Measurements from ENCODE around the gene LDAH. TPM values are rescaled to one million over a fixed set of nuclear protein-coding genes. Genes with fewer than 3 reads are reported as not detected.
A peak's percentile ranks its signal among the peaks of the same experiment; 100 is the strongest.

Gene LDAH
- total and polyA plus RNA-seq, 2 donors (not counting 1 experiment from before 2014, with no cell fraction given): 9.0 to 31.3 TPM

DNA sequence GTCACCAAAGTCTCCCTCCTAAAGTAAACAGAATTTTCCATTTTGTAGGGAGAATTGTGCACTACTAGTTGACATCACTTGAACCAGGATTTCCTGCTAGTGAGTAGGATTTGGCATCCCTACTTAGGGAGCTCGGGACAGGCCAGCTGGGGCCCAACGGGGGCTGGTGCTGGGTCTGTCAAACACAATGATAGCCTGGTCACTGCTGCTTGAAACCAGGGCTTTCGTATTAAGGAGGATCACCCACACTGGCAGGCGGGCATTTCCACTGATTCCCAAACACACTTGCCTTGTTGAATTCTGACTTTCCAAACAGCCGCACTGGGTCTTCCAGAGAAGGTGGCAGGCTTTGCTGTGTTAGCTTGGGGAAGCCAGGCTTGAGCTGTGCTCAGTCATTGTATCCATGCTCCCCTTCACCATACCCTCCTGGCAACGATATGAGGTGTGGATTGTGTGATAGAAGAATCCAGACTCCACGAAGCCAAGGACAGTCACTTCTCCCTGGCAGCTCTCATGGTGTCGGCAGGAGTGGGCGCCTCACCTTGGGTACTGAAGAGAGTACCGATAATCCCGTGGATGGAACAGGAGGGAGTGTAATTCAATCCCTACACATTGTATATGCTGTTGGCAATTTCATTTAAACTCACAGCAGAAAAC is 148.5 kb downstream of the LDAH start:
- DNase-seq: no peak
- intact Hi-C loops (cut with micrococcal nuclease): no loop called here
- no peaks in the 10 kb centered on the region for H3K27me3 Mint-ChIP-seq
- H3K27ac Mint-ChIP-seq: peak overlapping the region; percentile 98
- Histone ChIP-seq H3K4me3 (ENCODE audit: control extremely low read depth in 1 of 5, extremely low read depth in 1 of 5, insufficient read depth in 1 of 5, low read depth in 2 of 5, low read length in 4 of 5) (no peak overlapping the region), H2AFZ (ENCODE audit: insufficient read depth, low read depth, low read length, poor library complexity, severe bottlenecking) (no peak overlapping the region), H3K9me3 (ENCODE audit: control extremely low read depth in 1 of 3, control insufficient read depth in 2 of 3, insufficient read depth in 1 of 3, low read length in 2 of 3) (peaks cover 0 to 13% (median 0%) of the 10 kb centered on the region in 3 donors), H3K4me2 (replicated peaks; ENCODE audit: low read depth, low read length, poor library complexity, severe bottlenecking) (peak overlapping the region; percentile 53), H3K36me3 (replicated peaks in 1 of 2; ENCODE audit: control extremely low read depth in 1 of 2, control insufficient read depth in 1 of 2, extremely low read depth in 1 of 2, insufficient read depth in 2 of 2, low read length in 1 of 2) (peaks cover 0 to 13% of the 10 kb centered on the region in 2 experiments), H3K4me1 (ENCODE audit: control insufficient read depth in 2 of 2, insufficient read depth in 2 of 2, low read length in 2 of 2) (peaks cover 36 to 90% of the 10 kb centered on the region in 2 donors), H4K20me1 (ENCODE audit: control insufficient read depth, insufficient read depth, low read length, poor library complexity, severe bottlenecking) (no peaks in the 10 kb centered on the region), H3K27ac (ENCODE audit: low read length in 2 of 2) (peak overlapping the region; percentile 24 to 60), H3K79me2 (ENCODE audit: control insufficient read depth, insufficient read depth, low read length) (no peaks in the 10 kb centered on the region), H3K9ac (ENCODE audit: low read length) (no peak overlapping the region), H3K27me3 (replicated peaks in 1 of 4; ENCODE audit: control extremely low read depth in 1 of 4, control insufficient read depth in 3 of 4, insufficient read depth in 4 of 4, low read length in 3 of 4) (peaks cover 0 to 25% (median 9%) of the 10 kb centered on the region in 4 experiments)
- WGBS (ENCODE audit: insufficient coverage): 85% methylated on average over 5 of the region's 11 CpGs
- POLR2A ChIA-PET: no interaction called here
- H3K4me3 Mint-ChIP-seq: no peak overlapping the region
- no peak for TF ChIP-seq EZH2 (IDR thresholded peaks at IDR 0.05; ENCODE audit: borderline replicate concordance, insufficient read depth, low read depth, low read length, poor library complexity, severe bottlenecking)
- TF ChIP-seq, protein P1, sequence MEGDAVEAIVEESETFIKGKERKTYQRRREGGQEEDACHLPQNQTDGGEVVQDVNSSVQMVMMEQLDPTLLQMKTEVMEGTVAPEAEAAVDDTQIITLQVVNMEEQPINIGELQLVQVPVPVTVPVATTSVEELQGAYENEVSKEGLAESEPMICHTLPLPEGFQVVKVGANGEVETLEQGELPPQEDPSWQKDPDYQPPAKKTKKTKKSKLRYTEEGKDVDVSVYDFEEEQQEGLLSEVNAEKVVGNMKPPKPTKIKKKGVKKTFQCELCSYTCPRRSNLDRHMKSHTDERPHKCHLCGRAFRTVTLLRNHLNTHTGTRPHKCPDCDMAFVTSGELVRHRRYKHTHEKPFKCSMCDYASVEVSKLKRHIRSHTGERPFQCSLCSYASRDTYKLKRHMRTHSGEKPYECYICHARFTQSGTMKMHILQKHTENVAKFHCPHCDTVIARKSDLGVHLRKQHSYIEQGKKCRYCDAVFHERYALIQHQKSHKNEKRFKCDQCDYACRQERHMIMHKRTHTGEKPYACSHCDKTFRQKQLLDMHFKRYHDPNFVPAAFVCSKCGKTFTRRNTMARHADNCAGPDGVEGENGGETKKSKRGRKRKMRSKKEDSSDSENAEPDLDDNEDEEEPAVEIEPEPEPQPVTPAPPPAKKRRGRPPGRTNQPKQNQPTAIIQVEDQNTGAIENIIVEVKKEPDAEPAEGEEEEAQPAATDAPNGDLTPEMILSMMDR (IDR thresholded peaks at IDR 0.05): no peak
- H3K4me1 Mint-ChIP-seq: peaks cover 59% of the 10 kb centered on the region
- CTCF ChIA-PET: interaction anchor here (0.9 to 8.8 kb wide), 5 partner anchors 8 to 288 kb away, joined by 3 to 160 read pairs (median 46); partner anchors contain the start of gene GDF7
- ATAC-seq (ENCODE audit: low read depth): no peak
- no peaks in the 10 kb centered on the region for H3K9me3 Mint-ChIP-seq (ENCODE audit: insufficient read depth)

DNA sequence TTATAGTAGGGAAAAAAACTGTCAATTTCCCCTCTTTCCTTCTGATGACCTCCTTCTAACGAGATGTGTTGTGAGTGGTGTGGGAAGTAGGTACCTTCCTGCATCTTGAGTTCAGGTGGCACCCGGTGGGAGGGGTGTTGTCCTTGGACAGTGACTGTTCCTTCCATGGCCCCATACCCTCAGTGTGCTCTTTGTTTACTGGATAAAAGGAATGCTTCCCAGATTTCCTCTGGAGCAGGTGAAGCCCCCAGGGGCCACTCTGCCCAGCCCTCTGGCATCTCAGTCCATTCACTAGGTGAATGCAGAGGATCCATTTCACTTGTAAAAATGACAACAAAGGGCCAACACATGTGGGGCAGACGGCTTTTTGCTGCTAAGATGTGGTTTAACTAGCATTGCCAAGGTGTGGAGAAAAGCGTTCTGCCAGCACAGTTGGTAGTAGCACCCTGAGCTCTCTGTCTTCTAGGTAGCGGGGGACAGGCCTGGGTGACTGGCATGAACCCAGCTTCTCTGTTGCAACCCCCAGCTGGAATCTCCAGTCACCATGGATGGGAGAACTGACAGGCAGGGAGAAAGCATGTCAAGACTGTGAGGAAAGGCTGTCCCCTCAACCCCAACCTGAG is 149.1 kb downstream of the LDAH start:
- Histone ChIP-seq H3K4me3 (ENCODE audit: control extremely low read depth in 1 of 5, extremely low read depth in 1 of 5, insufficient read depth in 1 of 5, low read depth in 2 of 5, low read length in 4 of 5) (no peak overlapping the region), H4K20me1 (ENCODE audit: control insufficient read depth, insufficient read depth, low read length, poor library complexity, severe bottlenecking) (no peaks in the 10 kb centered on the region), H3K27ac (ENCODE audit: low read length in 2 of 2) (peak overlapping the region; percentile 24 to 33), H3K27me3 (replicated peaks in 1 of 4; ENCODE audit: control extremely low read depth in 1 of 4, control insufficient read depth in 3 of 4, insufficient read depth in 4 of 4, low read length in 3 of 4) (peaks cover 0 to 32% (median 12%) of the 10 kb centered on the region in 4 experiments), H3K4me1 (ENCODE audit: control insufficient read depth in 2 of 2, insufficient read depth in 2 of 2, low read length in 2 of 2) (peaks cover 41 to 91% of the 10 kb centered on the region in 2 donors), H3K4me2 (replicated peaks; ENCODE audit: low read depth, low read length, poor library complexity, severe bottlenecking) (no peak overlapping the region), H2AFZ (ENCODE audit: insufficient read depth, low read depth, low read length, poor library complexity, severe bottlenecking) (no peak overlapping the region), H3K36me3 (replicated peaks in 1 of 2; ENCODE audit: control extremely low read depth in 1 of 2, control insufficient read depth in 1 of 2, extremely low read depth in 1 of 2, insufficient read depth in 2 of 2, low read length in 1 of 2) (peaks cover 0 to 11% of the 10 kb centered on the region in 2 experiments), H3K9ac (ENCODE audit: low read length) (no peak overlapping the region), H3K79me2 (ENCODE audit: control insufficient read depth, insufficient read depth, low read length) (no peaks in the 10 kb centered on the region), H3K9me3 (ENCODE audit: control extremely low read depth in 1 of 3, control insufficient read depth in 2 of 3, insufficient read depth in 1 of 3, low read length in 2 of 3) (peaks cover 0 to 16% (median 0%) of the 10 kb centered on the region in 3 donors)
- TF ChIP-seq, protein P1 (IDR thresholded peaks at IDR 0.05): no peak
- TF ChIP-seq EZH2 (IDR thresholded peaks at IDR 0.05; ENCODE audit: borderline replicate concordance, insufficient read depth, low read depth, low read length, poor library complexity, severe bottlenecking): no peak
- DNase-seq: peak; percentile 13
- H3K4me3 Mint-ChIP-seq: no peak overlapping the region
- H3K27me3 Mint-ChIP-seq: no peaks in the 10 kb centered on the region
- no peaks in the 10 kb centered on the region for H3K9me3 Mint-ChIP-seq (ENCODE audit: insufficient read depth)
- peaks cover 61% of the 10 kb centered on the region for H3K4me1 Mint-ChIP-seq
- ATAC-seq (ENCODE audit: low read depth): no peak
- CTCF ChIA-PET: interaction anchor here (0.9 to 8.8 kb wide), 5 partner anchors 7 to 108 kb away, joined by 3 to 160 read pairs (median 3); partner anchors contain the start of gene GDF7
- peak overlapping the region; percentile 61 for H3K27ac Mint-ChIP-seq
- WGBS (ENCODE audit: insufficient coverage): 86% methylated on average over 4 of the region's 5 CpGs
- POLR2A ChIA-PET: no interaction called here
- intact Hi-C loops (cut with micrococcal nuclease): no loop called here
